22Rv1 (cell line): ENCODE data around the gene WDR48.

Experiments
- ZFX ChIP-seq: fragments of 450-650 bp; IDR thresholded peaks from 2 replicates; pipeline ENCODE4 v1.6.1; 2017; ENCODE audit warnings: antibody characterized with exemption, borderline replicate concordance
- TF ChIP-seq, protein P1 (sequence below): fragments of 450-650 bp; IDR thresholded peaks from 2 replicates; pipeline ENCODE4 v1.5.1; 2017; ENCODE audit warnings: mild to moderate bottlenecking

DNA sequence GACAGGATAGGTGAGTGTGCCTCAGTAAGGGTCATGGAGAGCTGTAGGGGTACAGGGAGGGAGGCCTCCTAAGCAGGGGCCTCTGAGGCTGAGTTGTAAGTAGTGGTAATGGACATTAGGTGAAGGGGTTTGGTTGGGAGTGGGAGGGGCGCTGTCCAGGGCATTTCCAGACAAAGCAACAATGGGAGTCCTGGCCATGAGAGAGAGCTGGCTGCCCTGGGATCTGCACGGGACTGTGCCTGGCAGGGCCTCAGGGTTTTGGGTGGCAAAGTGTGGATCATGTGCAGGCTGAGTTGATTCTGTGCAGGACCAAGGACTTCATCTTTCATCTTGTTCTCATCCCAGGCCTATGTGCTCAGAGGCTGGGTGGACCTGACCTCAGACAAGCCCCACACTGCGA is 60.3 kb downstream of the WDR48 start:
- TF ChIP-seq, protein P1, sequence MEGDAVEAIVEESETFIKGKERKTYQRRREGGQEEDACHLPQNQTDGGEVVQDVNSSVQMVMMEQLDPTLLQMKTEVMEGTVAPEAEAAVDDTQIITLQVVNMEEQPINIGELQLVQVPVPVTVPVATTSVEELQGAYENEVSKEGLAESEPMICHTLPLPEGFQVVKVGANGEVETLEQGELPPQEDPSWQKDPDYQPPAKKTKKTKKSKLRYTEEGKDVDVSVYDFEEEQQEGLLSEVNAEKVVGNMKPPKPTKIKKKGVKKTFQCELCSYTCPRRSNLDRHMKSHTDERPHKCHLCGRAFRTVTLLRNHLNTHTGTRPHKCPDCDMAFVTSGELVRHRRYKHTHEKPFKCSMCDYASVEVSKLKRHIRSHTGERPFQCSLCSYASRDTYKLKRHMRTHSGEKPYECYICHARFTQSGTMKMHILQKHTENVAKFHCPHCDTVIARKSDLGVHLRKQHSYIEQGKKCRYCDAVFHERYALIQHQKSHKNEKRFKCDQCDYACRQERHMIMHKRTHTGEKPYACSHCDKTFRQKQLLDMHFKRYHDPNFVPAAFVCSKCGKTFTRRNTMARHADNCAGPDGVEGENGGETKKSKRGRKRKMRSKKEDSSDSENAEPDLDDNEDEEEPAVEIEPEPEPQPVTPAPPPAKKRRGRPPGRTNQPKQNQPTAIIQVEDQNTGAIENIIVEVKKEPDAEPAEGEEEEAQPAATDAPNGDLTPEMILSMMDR = no peak
- TF ChIP-seq ZFX = no peak
